WI38 (cell line): ENCODE measurements around the gene RAD51C.
"Not testable (repeated sequence)": the region's sequence is repeated elsewhere in the genome, so short reads cannot be mapped to it uniquely, and the experiment has no call there.

Experiments used
- H3K4me3 ChIP-seq: 2 replicates; pipeline ENCODE4 v1.5.1; 2011; ENCODE audit warnings: low read depth, mild to moderate bottlenecking, control low read depth, low read length
- CTCF ChIP-seq: IDR thresholded peaks from 2 replicates; pipeline ENCODE4 v1.5.1; 2012; ENCODE audit warnings: low read depth, mild to moderate bottlenecking, control low read depth, low read length

The RAD51C gene

GRCh38 chr17:58671969-58672368 lies 20.4 kb upstream of the RAD51C start:
- no peak overlapping the region for H3K4me3 ChIP-seq
- TF ChIP-seq CTCF, result no peak

- H3K4me3 ChIP-seq, result no peak overlapping the region
- no peak for TF ChIP-seq CTCF
Observed at GRCh38 chr17:58677194-58677880, 15.1 kb upstream of the RAD51C start.

- not testable (repeated sequence) for H3K4me3 ChIP-seq
Observed at GRCh38 chr17:58678287-58678686, 14.1 kb upstream of the RAD51C start.

GRCh38 chr17:58679263-58680037 lies 13.0 kb upstream of the RAD51C start:
- H3K4me3 ChIP-seq, result no peak overlapping the region
- no peak for TF ChIP-seq CTCF

- TF ChIP-seq CTCF, result no peak
- H3K4me3 ChIP-seq, result no peak overlapping the region
Observed at GRCh38 chr17:58680038-58680369, 12.4 kb upstream of the RAD51C start.

- TF ChIP-seq CTCF, result no peak
- H3K4me3 ChIP-seq, result no peak overlapping the region
Observed at GRCh38 chr17:58684003-58684402, 8.4 kb upstream of the RAD51C start.

GRCh38 chr17:58684462-58684861 lies 7.9 kb upstream of the RAD51C start:
- H3K4me3 ChIP-seq, result not testable (repeated sequence)

GRCh38 chr17:58686980-58687379 lies 5.4 kb upstream of the RAD51C start:
- TF ChIP-seq CTCF, result no peak

More at GRCh38 chr17:58686980-58687379, 5.4 kb upstream of the RAD51C start:
- H3K4me3 ChIP-seq, result no peak overlapping the region
